Inflammatory macrophage treated with lipopolysaccharide for 1 hour (primary cell): ENCODE data around the gene KCNH2.

Experiments
- DNase-seq, 2 donors: peaks; one replicate each; pipeline ENCODE4 v3.0.0-alpha.2; 2020 to 2022

Gene KCNH2

GRCh38 chr7:150974468-150975391 is 3.4 kb downstream of the KCNH2 start:
- no peak for DNase-seq

DNA sequence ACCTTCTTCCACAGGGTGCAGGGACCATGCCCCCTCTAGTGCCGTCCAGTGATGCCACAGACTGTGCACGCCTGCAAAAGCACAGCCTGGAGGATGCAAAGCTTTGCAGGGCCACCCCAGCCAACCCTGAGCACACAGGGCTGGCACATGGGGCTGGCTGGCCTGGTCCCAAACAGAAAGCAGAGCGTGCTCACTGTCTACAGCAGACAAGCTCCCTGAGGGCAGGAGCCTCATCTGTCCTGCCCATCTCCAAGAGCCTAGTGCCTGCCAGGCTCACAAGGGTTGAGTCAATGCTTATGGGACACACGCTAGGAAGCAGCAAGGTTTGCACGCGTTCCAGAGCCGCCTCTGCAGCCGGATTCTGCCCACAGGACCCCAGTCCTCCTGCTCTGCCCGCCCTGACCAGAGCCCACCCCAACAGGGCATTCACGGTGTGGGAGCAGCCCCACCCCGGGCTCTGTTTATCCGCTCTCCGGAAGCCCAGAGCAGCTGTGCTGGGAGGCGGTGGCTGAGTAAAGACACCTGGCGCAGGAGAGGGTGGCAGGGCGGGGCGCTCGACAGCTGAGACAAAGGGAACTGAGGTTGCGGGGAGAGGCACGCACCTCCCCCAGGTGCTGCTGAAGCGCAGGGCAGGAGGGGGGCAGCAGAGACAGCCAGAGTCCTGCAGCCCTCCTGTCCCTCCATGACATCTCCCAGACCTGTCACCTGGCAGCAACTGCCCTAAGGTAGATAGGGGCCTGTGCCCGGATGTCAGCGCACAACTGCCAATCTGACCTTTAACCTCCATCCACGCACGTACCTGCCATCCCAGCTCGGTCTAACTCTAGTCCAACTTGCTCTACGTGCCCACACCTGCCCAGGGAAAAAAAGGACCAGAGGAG is 4.3 kb downstream of the KCNH2 start:
- DNase-seq, result no peak

DNA sequence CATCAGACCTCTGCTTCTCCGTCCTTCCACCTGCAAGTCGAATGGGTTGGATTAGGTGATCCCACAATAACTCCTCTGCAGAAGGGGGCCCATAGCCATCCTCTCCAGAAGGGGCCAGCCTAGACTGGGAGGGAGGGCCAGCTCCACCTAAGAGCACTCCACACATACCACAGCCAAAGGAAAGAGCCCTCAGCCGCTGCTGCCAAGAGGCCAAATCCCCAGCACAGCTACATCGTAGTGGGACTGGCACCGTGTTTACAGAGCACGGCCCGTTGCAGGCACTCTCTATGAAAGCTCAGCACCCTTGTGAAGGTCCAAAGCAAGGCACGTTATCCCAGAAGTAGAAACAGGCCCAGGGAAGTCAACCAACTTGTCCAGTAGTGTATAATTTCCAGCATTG is 5.4 kb downstream of the KCNH2 start:
- no peak for DNase-seq

DNA sequence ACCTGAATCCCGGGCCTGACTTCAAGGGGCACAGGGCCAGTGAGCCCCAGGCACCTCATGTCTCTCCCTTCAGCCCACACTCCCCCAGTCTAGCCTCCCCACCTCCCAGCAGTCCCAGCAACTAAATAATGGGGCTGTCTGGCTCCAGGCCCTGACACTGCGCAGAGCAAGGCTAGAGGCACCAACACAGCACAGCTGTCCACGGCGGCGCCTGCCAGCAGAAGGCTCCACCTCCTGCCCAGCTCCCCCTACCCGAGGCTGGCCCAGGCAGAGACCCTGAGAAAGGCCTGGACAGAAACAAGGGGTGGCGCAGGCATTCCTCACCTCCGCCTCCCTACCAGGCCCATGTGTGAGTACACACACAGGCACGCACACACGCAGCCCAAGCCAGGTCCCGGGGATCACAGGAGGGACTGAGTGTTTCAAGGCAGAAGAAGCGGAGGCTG is 6.1 kb downstream of the KCNH2 start:
- DNase-seq, result no peak

DNA sequence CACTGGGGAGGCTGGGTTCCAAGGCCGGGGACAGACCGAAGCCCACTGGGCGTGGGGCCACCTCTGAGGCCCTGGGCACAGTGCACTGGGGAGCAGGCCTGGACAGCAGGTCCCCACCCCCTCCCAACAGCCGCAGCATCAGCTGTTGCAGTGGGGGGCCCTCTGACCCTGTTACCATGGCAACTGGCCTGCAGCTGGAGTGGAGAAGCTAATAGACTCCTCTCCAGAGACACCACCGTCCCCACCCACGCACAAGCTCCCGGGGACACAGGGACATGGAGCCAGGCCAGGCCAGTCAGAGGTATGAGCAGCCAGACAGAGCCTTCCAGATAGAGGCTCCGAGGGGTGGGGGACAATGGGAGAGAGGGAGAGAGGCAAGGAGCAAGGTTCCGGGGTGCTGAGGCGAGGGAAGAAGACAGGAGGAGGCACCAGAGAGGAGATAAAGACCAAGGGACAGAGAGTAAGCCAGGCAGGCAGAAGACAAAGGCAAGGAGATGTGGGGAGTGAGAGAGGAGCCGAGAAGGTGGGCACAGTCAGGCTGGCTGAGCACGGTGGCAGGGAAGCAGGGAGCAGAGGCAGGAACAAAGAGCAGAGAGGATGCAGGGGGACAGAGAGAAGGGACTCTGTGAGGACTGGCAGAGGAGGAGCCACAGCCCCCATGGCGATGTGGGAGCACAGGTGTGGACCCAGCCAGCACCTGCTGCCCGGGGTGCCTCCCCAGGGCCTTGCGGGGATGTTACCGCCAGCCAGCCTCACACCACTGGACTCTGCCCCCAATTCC is 6.7 kb downstream of the KCNH2 start:
- DNase-seq, result no peak

DNA sequence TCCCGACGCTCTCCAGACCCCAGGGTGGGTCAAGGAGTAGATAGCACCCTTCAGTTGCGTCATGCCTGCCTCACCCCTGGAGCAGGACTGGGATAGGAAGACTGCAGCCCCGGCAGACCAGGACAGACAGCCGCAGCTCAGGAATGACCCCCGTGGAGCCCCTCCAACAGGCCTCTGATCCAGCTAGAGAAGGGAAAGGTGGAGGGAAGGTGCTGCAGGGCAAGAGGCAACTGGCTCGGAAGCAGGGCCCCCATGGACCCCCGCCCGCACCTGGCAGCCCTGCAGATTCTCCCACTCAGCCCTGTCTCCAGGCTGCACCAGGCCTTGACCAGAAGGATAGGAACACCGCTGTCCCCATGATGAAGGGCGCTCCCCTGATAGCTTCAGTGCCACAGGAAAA is 7.7 kb downstream of the KCNH2 start:
- no peak for DNase-seq

GRCh38 chr7:150969475-150969874 is 8.6 kb downstream of the KCNH2 start:
- DNase-seq, result no peak

DNA sequence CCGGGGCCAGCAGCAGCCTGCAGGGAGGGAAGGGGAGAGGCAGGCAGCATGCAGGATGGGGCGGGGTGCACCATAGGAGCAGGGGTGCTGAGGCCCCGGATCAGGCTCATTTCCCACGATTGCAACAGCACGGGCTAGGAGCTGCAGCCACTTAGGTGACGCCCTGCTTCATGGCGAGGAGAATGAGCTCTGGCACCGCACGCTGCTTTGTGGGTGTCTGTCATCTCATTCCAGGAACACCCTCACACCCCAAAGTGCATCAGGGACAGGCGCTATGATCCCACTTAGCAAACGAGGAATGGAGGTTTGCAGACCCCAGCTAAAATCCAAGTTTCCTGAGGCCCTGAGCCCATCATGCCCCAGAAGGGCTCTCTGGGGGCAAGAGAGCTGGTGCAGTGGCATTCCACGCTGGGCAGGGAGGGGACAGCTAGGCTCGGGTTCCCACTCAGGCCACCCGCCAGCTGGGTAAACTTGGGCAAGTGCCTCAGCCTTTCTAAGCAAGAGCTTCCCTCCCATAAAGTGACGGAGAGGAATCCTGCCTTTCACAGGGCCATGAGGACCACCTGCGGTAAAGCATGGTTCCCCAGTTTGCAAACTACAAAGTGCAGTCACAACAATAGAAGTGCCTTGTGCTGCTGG is 9.3 kb downstream of the KCNH2 start:
- DNase-seq, result no peak

DNA sequence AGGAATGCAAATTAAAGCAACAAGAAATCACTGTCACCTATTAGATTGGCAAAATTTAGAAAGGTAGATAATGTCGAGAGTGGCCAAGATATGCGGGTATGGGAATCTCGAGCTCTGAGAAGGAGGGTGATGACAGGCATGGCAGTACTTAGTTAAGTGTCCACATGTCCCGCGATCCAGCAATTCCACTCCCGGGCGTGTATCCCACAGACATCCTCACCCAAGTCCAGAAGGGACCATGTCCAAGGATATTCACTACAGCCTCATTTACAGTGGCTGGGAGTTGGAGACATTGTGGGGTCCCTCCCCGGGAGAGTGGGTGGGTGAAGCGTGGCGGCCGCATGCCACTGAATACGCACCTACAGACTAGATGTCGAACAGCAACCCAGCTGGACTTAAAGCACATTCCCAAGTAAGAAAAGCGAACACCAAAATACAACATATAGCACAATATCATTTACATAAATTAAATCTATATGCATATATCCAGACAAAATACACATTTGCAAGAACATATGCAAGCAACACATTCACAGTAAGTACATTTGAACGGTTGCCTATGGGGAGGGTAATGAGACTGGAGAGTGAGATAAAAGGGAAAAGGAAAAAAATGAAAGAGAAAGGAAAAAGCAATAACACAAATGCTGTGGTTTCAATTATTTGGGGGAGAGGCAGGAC is 9.9 kb downstream of the KCNH2 start:
- DNase-seq, result no peak

GRCh38 chr7:150967349-150967748 is 10.8 kb downstream of the KCNH2 start:
- no peak for DNase-seq

DNA sequence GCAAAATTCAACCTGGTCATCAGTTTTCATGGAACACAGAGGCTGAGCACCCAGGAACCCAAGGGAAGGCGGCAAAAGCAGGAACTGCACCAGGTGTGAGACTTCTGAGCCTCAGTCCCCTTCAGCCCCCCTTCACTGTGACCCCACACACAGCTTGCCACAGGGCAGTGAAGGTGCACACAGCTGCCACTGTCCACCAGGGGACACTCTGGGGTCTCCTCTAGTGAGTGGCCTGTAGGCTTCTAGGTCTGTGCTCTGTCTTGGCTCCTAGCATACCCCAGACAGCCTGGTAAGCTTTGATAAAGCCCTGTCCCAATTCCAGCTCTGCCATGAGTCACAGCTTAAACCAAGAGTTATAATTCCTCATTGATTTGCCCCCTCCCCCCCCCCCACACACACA is 12.1 kb downstream of the KCNH2 start:
- no peak for DNase-seq

DNA sequence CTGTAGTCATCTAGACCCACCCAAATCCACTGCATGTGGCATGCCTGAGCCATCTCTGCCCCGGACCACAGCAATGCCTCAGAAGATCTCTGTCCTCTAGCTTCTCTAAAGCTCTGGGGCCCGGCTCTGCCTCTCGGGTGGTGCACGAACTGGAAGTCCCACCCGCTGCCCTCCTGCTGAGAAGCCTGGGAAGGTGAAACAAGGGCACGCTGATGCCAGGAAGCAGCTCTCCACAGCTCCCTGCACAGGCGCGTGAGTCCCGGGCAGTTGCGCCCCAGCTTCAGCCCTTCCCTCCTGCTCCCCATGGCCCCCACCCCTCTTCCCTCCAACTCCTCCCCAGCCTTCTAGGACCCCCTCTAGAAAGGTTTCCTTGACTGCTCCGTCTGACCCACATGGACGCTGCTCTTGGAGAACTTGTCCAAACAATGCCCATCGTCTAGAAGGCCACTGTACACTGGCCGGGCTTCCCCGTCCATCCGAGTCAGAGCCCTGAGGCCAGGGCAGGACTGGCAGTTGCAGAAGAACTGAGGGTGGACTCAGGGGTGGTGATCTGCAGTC is 12.8 kb downstream of the KCNH2 start:
- DNase-seq, result no peak

- no peak for DNase-seq
These were observed 13.5 kb downstream of the KCNH2 start for GRCh38 chr7:150964593-150965111.

DNA sequence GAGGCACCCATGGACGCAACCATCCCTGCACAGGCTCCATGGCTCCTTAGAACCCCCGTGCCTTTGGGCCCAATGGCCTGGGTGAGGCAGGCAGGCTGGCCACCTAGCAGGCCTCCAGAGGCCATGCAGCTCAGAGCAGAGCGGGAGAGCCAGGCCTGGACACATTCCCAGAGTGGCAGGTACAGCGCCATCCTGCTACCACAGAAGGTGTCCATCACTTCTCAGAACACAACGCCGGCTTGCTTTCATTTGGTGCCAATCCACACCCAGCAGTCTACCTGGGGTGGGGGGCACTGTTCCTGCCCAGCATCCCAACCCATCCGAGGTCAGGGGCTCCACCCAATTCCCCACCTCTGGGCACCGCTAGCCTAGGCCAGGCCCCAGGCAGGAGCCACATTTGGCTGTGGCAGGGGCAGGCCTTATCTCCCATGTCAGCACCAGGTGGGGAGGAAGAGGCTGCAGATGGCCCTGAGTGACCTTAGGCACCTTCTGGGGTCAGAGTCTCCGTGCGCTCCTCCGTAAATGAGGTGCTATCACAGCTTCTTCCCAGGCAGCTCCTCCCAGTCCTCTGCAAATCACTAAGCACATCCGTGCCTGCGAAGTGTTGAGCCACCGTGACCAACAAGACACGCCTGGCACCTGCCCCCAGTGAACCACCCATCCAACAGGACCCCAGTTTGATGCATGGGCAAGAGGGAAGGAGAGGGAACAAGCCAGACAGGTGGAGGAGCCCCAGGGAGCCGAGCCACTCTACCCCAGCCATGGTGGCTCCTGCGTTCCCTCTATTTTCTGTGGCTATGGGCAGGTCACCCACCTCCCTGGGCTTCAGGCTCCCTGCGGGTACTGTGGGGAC is 14.2 kb downstream of the KCNH2 start:
- DNase-seq, result no peak

- DNase-seq, result peak in 1 of 2 donors; percentile 53
These were observed 15.3 kb downstream of the KCNH2 start for GRCh38 chr7:150962553-150963399.

- no peak for DNase-seq
These were observed 15.9 kb downstream of the KCNH2 start for GRCh38 chr7:150962290-150962552.

DNA sequence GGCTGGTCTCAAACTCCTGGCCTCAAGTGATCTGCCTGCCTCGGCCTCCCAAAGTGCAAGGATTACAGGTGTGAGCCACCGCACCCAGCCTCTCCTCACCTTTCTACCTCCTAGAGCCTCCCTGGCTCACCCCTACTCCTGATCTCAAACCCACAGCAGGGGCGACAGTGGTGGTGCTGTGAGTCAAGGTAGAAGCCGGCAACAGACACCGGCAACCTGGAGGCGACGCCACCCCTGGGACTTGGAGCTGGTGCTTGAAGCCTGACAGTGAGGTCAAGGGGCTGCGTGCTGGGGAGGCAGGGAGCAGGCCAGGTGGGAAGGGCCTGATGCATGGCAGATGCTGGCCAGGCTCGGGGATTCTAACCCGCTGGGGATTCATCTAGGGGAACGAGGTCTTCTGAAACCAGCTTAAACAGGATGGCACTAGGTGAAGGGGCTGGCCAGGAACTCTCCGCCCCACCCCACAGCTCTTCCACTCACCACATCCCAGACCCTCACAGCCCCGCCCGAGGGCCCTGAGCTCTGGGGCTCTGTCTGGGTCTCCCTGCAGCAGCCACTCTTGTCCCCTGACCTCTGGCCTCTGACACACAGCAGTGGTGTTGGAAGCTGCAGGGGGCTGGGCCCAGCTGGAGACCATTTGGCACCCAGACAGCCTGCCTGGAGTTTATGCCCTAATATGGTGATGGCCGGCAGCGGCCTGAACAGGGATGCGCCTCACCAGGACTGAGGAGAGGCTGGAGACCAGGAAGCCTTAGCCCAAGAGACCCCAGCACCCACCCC is 16.4 kb downstream of the KCNH2 start:
- no peak for DNase-seq
